Endodermal cell (in vitro differentiated cells): ENCODE measurements around the gene BMP2K. TPM values are rescaled to one million over a fixed set of nuclear protein-coding genes. Genes with fewer than 3 reads are reported as not detected.

Experiments
- DNase-seq: peaks from one replicate; pipeline ENCODE4 v3.0.0-alpha.2; 2017
- H3K27ac ChIP-seq: 2 replicates; pipeline ENCODE4 v1.5.1; 2013; ENCODE audit warnings: mild to moderate bottlenecking, low read depth, low read length, moderate library complexity
- H3K27me3 ChIP-seq: 2 replicates; pipeline ENCODE4 v1.6.1; 2013; ENCODE audit warnings: mild to moderate bottlenecking, low read length, moderate library complexity; ENCODE audit not compliant: insufficient read depth, control insufficient read depth, poor library complexity, severe bottlenecking
- H3K36me3 ChIP-seq: 2 replicates; pipeline ENCODE4 v1.7.0; 2013; ENCODE audit warnings: mild to moderate bottlenecking, low read length, moderate library complexity; ENCODE audit not compliant: control insufficient read depth, insufficient read depth
- H3K4me1 ChIP-seq: one replicate; pipeline ENCODE4 v1.7.0; 2013; ENCODE audit warnings: low read length; ENCODE audit not compliant: control insufficient read depth, insufficient read depth
- H3K4me3 ChIP-seq: 2 replicates; pipeline ENCODE4 v1.5.1; 2013; ENCODE audit warnings: mild to moderate bottlenecking, low read length, moderate library complexity
- H3K9ac ChIP-seq: 2 replicates; pipeline ENCODE4 v1.6.1; 2013; ENCODE audit warnings: mild to moderate bottlenecking, low read length, moderate library complexity; ENCODE audit not compliant: poor library complexity, severe bottlenecking; ENCODE audit errors: extremely low read depth
- H3K9me3 ChIP-seq: 2 replicates; pipeline ENCODE4 v1.6.1; 2013; ENCODE audit warnings: mild to moderate bottlenecking, low read length, moderate library complexity; ENCODE audit not compliant: control insufficient read depth
- H3K27ac Mint-ChIP-seq: 2 replicates; pipeline ENCODE4 v1.8.0; 2020; ENCODE audit warnings: mixed read lengths
- H3K27me3 Mint-ChIP-seq: 2 replicates; pipeline ENCODE4 v1.8.0; 2021; ENCODE audit warnings: mild to moderate bottlenecking, mixed read lengths; ENCODE audit not compliant: insufficient read depth
- H3K36me3 Mint-ChIP-seq: 2 replicates; pipeline ENCODE4 v1.8.0; 2020; ENCODE audit warnings: low read depth, mixed read lengths
- H3K4me1 Mint-ChIP-seq: 2 replicates; pipeline ENCODE4 v1.8.0; 2020; ENCODE audit warnings: mixed read lengths
- H3K4me3 Mint-ChIP-seq: 2 replicates; pipeline ENCODE4 v1.8.0; 2020; ENCODE audit warnings: mild to moderate bottlenecking, moderate library complexity, mixed read lengths
- H3K9me3 Mint-ChIP-seq: 2 replicates; pipeline ENCODE4 v1.8.0; 2020; ENCODE audit warnings: mild to moderate bottlenecking, mixed read lengths
- WGBS, 2 experiments: methylation state at CpG; one replicate each; pipeline versions ENCODE4 v1.1.5 to v1.1.7; 2013; ENCODE audit warnings: missing lambda C conversion rate in 2 of 2, mixed read lengths in 1 of 2; ENCODE audit not compliant: insufficient coverage in 1 of 2, insufficient read length in 1 of 2; 5-methylcytosine and 5-hydroxymethylcytosine counted together
- total RNA-seq, 2 donors: library from RNA; stranded (reverse); fragmentation: NEBNext Ultra II Directional in 1 of 2; extraction: Animal tissue kit (Norgen Biotek cat#: 25700) in 1 of 2; gene quantifications; 2 replicates in 1 of 2; 3 replicates in 1 of 2; pipeline ENCODE4 v1.2.1, GENCODE V29; 2021
- TF ChIP-seq, protein P1 (sequence below): fragments of 200-600 bp; sonication (generic); conservative IDR thresholded peaks from 2 replicates; pipeline ENCODE4 v1.5.0; 2021; ENCODE audit warnings: antibody characterized with exemption, mild to moderate bottlenecking

The BMP2K gene
- total RNA-seq, 2 donors from 2014 or later = 39.4 to 49.1 TPM

DNA sequence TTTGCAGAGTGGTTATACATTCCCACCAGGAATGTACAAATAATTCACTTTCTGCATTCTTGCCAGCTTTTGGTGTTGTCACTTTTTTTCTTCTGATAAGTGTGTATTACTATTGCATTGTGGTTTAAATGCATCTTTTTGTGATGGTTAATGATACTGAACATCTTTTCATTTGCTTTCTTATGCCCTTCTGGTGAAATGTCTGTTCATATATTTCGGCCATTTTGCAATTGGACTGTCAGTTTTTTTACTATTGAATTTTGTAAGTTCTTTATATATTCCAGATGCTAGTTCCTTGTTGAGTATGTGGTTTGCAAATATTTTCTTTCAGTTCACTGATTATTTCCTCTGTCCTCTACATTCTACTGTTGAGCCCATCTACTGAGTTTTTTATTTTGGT, 19.4 kb upstream of the BMP2K start:
- DNase-seq = no peak
- Mint-ChIP-seq H3K27me3 (no peaks in the 10 kb centered on the region), H3K36me3 (no peaks in the 10 kb centered on the region), H3K4me1 (no peaks in the 10 kb centered on the region), H3K4me3 (no peak overlapping the region), H3K9me3 (no peaks in the 10 kb centered on the region), H3K27ac (no peak overlapping the region)
- Histone ChIP-seq H3K4me1 (peaks cover 3% of the 10 kb centered on the region), H3K9ac (no peak overlapping the region), H3K27me3 (no peaks in the 10 kb centered on the region), H3K36me3 (no peaks in the 10 kb centered on the region), H3K9me3 (no peaks in the 10 kb centered on the region), H3K27ac (no peak overlapping the region), H3K4me3 (no peak overlapping the region)
- WGBS, 2 experiments = 80 to 100% methylated on average over 1 of the region's 1 CpG
- TF ChIP-seq, protein P1, sequence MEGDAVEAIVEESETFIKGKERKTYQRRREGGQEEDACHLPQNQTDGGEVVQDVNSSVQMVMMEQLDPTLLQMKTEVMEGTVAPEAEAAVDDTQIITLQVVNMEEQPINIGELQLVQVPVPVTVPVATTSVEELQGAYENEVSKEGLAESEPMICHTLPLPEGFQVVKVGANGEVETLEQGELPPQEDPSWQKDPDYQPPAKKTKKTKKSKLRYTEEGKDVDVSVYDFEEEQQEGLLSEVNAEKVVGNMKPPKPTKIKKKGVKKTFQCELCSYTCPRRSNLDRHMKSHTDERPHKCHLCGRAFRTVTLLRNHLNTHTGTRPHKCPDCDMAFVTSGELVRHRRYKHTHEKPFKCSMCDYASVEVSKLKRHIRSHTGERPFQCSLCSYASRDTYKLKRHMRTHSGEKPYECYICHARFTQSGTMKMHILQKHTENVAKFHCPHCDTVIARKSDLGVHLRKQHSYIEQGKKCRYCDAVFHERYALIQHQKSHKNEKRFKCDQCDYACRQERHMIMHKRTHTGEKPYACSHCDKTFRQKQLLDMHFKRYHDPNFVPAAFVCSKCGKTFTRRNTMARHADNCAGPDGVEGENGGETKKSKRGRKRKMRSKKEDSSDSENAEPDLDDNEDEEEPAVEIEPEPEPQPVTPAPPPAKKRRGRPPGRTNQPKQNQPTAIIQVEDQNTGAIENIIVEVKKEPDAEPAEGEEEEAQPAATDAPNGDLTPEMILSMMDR = no peak

DNA sequence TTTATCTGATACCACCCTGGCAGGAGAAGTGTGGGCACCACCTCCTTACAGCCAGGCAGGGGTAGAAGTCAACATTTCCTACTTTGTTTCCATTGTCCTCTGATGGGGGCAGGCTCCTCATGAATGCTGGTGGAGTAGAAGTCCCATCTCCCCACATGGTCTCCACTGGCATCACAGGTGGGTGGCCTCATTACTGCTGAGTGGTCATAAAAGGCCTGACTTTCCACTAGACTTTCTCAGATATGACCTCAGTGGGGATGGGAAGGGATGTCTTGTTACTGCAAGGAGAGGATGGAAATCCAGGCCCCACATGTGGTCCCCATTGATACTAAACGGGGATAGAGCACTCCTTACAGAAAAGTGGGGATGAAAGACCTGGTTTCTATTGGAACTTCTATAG, 18.6 kb upstream of the BMP2K start:
- Histone ChIP-seq H3K4me3 (no peak overlapping the region), H3K9ac (no peak overlapping the region), H3K36me3 (no peaks in the 10 kb centered on the region), H3K27me3 (no peaks in the 10 kb centered on the region), H3K27ac (no peak overlapping the region), H3K9me3 (no peaks in the 10 kb centered on the region), H3K4me1 (peaks cover 3% of the 10 kb centered on the region)
- Mint-ChIP-seq H3K36me3 (no peaks in the 10 kb centered on the region), H3K4me1 (no peaks in the 10 kb centered on the region), H3K4me3 (no peak overlapping the region), H3K27me3 (no peaks in the 10 kb centered on the region), H3K27ac (no peak overlapping the region), H3K9me3 (no peaks in the 10 kb centered on the region)
- WGBS, 2 experiments = 83 to 94% methylated on average over 1 of the region's 1 CpG
- TF ChIP-seq, protein P1 = no peak
- DNase-seq = no peak

DNA sequence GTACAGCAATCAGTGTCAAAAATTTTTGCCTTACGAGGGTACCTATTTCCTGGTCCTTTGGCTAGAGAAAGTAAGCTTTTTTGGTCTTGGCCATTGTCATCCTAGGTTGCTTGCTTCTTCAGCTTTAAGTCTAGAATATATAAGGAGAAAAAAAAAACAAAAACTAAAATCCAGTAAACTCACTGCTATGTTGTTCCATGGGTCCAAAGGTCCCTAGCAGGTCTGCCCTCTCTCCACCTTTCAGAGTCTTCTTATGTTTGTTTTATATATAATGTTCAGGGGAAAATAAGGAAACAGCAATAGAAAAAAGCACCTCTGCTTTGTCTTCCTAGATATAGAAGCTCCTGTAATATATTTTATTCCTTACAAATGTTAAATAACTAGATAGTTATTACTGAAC, 18.1 kb upstream of the BMP2K start:
- H3K27me3 ChIP-seq = no peaks in the 10 kb centered on the region
- H3K27ac ChIP-seq = no peak overlapping the region
- Mint-ChIP-seq H3K27ac (no peak overlapping the region), H3K27me3 (no peaks in the 10 kb centered on the region), H3K36me3 (no peaks in the 10 kb centered on the region), H3K4me1 (no peaks in the 10 kb centered on the region), H3K4me3 (no peak overlapping the region), H3K9me3 (no peaks in the 10 kb centered on the region)
- H3K4me3 ChIP-seq = no peak overlapping the region
- H3K36me3 ChIP-seq = no peaks in the 10 kb centered on the region
- no peak overlapping the region for H3K9ac ChIP-seq
- H3K4me1 ChIP-seq = peaks cover 3% of the 10 kb centered on the region
- H3K9me3 ChIP-seq = no peaks in the 10 kb centered on the region
- TF ChIP-seq, protein P1 = no peak
- no peak for DNase-seq
- 85% methylated on average over 1 of the region's 1 CpG; no CpG with 5 or more reads in 1 of the 2 experiments for WGBS, 2 experiments
